HL-60 (cell line): ENCODE measurements around the gene L3MBTL3.

Experiments used
- POLR2AphosphoS5 ChIP-seq: IDR thresholded peaks from 2 replicates; pipeline ENCODE4 v1.6.1; 2012; ENCODE audit warnings: low read depth
- TF ChIP-seq, protein P1 (sequence below): IDR thresholded peaks from 2 replicates; pipeline ENCODE4 v1.6.1; 2012; ENCODE audit warnings: low read depth; ENCODE audit not compliant: insufficient replicate concordance

DNA sequence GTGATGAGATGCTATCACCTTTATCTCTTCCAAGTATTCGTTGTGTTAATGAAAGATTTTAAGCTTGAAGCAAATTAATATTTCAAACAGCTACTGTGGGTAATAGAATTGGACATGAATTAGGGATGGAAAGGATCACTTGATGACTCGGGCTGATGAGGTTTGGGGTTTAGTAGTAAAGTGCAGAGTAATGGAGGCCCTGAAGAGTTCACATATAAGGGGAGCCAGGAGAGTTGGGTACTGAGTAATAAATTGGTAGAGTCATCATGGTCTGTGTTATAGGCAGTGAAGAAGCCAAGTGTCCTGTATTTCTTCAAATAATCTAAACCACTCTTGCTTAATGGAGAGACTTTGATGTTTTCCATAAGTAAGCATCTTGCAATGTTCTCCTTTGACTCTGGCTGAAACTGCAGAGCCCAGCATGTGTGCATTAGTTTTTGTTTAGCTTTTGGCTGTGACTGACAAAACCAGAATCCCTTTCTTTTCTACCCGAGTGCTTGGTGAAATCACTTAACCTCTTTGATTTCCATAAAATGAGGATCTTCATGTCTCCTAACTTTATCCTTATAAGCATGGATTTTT lies 57.6 kb downstream of the L3MBTL3 start:
- TF ChIP-seq, protein P1, sequence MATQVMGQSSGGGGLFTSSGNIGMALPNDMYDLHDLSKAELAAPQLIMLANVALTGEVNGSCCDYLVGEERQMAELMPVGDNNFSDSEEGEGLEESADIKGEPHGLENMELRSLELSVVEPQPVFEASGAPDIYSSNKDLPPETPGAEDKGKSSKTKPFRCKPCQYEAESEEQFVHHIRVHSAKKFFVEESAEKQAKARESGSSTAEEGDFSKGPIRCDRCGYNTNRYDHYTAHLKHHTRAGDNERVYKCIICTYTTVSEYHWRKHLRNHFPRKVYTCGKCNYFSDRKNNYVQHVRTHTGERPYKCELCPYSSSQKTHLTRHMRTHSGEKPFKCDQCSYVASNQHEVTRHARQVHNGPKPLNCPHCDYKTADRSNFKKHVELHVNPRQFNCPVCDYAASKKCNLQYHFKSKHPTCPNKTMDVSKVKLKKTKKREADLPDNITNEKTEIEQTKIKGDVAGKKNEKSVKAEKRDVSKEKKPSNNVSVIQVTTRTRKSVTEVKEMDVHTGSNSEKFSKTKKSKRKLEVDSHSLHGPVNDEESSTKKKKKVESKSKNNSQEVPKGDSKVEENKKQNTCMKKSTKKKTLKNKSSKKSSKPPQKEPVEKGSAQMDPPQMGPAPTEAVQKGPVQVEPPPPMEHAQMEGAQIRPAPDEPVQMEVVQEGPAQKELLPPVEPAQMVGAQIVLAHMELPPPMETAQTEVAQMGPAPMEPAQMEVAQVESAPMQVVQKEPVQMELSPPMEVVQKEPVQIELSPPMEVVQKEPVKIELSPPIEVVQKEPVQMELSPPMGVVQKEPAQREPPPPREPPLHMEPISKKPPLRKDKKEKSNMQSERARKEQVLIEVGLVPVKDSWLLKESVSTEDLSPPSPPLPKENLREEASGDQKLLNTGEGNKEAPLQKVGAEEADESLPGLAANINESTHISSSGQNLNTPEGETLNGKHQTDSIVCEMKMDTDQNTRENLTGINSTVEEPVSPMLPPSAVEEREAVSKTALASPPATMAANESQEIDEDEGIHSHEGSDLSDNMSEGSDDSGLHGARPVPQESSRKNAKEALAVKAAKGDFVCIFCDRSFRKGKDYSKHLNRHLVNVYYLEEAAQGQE: no peak
- TF ChIP-seq POLR2AphosphoS5: no peak
